Stimulated activated naive CD8-positive, alpha-beta T cell treated with anti-CD3 and anti-CD28 coated beads, Interleukin-15, Interleukin-2, amounts not matched to agents 100 U/mL and 50 U/mL, for 24 hours (primary cell): ENCODE results near the gene DCDC2C.

Experiments used
- ATAC-seq: fragments of 150-1000 bp; cut with Tn5 transposase; one replicate; pipeline ENCODE4 v1.10.0; 2021
- DNase-seq: peaks from one replicate; pipeline ENCODE4 v3.0.0; 2021

The DCDC2C gene

GRCh38 chr2:3743951-3744555 lies 40.7 kb downstream of the DCDC2C start:
- no peak for DNase-seq
- no peak for ATAC-seq

GRCh38 chr2:3745920-3746319 lies 42.5 kb downstream of the DCDC2C start:
- ATAC-seq (no peak), DNase-seq (no peak)

GRCh38 chr2:3747032-3747654 lies 43.8 kb downstream of the DCDC2C start:
- ATAC-seq: no peak

GRCh38 chr2:3747826-3748225 lies 44.5 kb downstream of the DCDC2C start:
- DNase-seq (no peak), ATAC-seq (no peak)

More at GRCh38 chr2:3747032-3747654, 43.8 kb downstream of the DCDC2C start:
- no peak for DNase-seq

GRCh38 chr2:3749201-3749600 lies 45.8 kb downstream of the DCDC2C start:
- ATAC-seq (no peak), DNase-seq (no peak)

- ATAC-seq (no peak), DNase-seq (no peak)
Observed at GRCh38 chr2:3751251-3751650, 47.9 kb downstream of the DCDC2C start.

GRCh38 chr2:3751806-3752205 lies 48.4 kb downstream of the DCDC2C start:
- no peak for ATAC-seq
- no peak for DNase-seq

GRCh38 chr2:3752376-3752775 lies 49.0 kb downstream of the DCDC2C start:
- DNase-seq (no peak), ATAC-seq (no peak)

- ATAC-seq (no peak), DNase-seq (no peak)
Observed at GRCh38 chr2:3753561-3753960, 50.2 kb downstream of the DCDC2C start.

GRCh38 chr2:3754280-3754679 lies 50.9 kb downstream of the DCDC2C start:
- ATAC-seq (no peak), DNase-seq (no peak)

- ATAC-seq (no peak), DNase-seq (no peak)
Observed at GRCh38 chr2:3754795-3755194, 51.4 kb downstream of the DCDC2C start.

GRCh38 chr2:3755277-3755676 lies 51.9 kb downstream of the DCDC2C start:
- ATAC-seq (no peak), DNase-seq (no peak)

- ATAC-seq (no peak), DNase-seq (no peak)
Observed at GRCh38 chr2:3756306-3756705, 52.9 kb downstream of the DCDC2C start.

- ATAC-seq (no peak), DNase-seq (no peak)
Observed at GRCh38 chr2:3758906-3759305, 55.5 kb downstream of the DCDC2C start.

- ATAC-seq (no peak), DNase-seq (no peak)
Observed at GRCh38 chr2:3759331-3759730, 56.0 kb downstream of the DCDC2C start.

GRCh38 chr2:3759761-3760160 lies 56.4 kb downstream of the DCDC2C start:
- ATAC-seq (no peak), DNase-seq (no peak)

GRCh38 chr2:3761272-3761671 lies 57.9 kb downstream of the DCDC2C start:
- no peak for ATAC-seq
- no peak for DNase-seq

GRCh38 chr2:3762771-3763447 lies 59.5 kb downstream of the DCDC2C start:
- no peak for ATAC-seq

GRCh38 chr2:3766824-3767223 lies 63.4 kb downstream of the DCDC2C start:
- DNase-seq: no peak
- ATAC-seq: no peak

More at GRCh38 chr2:3762771-3763447, 59.5 kb downstream of the DCDC2C start:
- no peak for DNase-seq

- DNase-seq: no peak
- no peak for ATAC-seq
Observed at GRCh38 chr2:3768960-3769765, 65.8 kb downstream of the DCDC2C start.

GRCh38 chr2:3769766-3770165 lies 66.4 kb downstream of the DCDC2C start:
- no peak for ATAC-seq
- DNase-seq: no peak

- DNase-seq (no peak), ATAC-seq (no peak)
Observed at GRCh38 chr2:3770724-3771415, 67.5 kb downstream of the DCDC2C start.
